Measurements from ENCODE around the gene KIF1B.
A peak's percentile ranks its signal among the peaks of the same experiment; 100 is the strongest.

KIF1B gene

GRCh38 chr1:10209905-10210810, at the start of gene KIF1B:
Gene KIF1B, plus strand, starts transcription at chr1:10210570. Its CDS starts 21,759 bp downstream, at chr1:10232329.
- peak; percentile 94 for DNase-seq (ENCODE audit: low read depth)

- DNase-seq (ENCODE audit: low read depth): no peak
Measured at GRCh38 chr1:10160907-10161490, 49.4 kb upstream of the KIF1B start.

- DNase-seq (ENCODE audit: low read depth): no peak
Measured at GRCh38 chr1:10161541-10162290, 48.7 kb upstream of the KIF1B start.

- no peak for DNase-seq (ENCODE audit: low read depth)
Measured at GRCh38 chr1:10168912-10169514, 41.4 kb upstream of the KIF1B start.

- peak; percentile 43 for DNase-seq (ENCODE audit: low read depth)
Measured at GRCh38 chr1:10170239-10170574, 40.2 kb upstream of the KIF1B start.

GRCh38 chr1:10171105-10171767, 39.1 kb upstream of the KIF1B start:
- DNase-seq (ENCODE audit: low read depth): no peak

- DNase-seq (ENCODE audit: low read depth): no peak
Measured at GRCh38 chr1:10171995-10172669, 38.2 kb upstream of the KIF1B start.

- DNase-seq (ENCODE audit: low read depth): no peak
Measured at GRCh38 chr1:10173582-10173981, 36.8 kb upstream of the KIF1B start.

GRCh38 chr1:10177876-10178275, 32.5 kb upstream of the KIF1B start:
- no peak for DNase-seq (ENCODE audit: low read depth)

GRCh38 chr1:10178597-10179405, 31.6 kb upstream of the KIF1B start:
- no peak for DNase-seq (ENCODE audit: low read depth)

- no peak for DNase-seq (ENCODE audit: low read depth)
Measured at GRCh38 chr1:10179406-10180091, 30.8 kb upstream of the KIF1B start.

- DNase-seq (ENCODE audit: low read depth): no peak
Measured at GRCh38 chr1:10181154-10181553, 29.2 kb upstream of the KIF1B start.

GRCh38 chr1:10185759-10186158, 24.6 kb upstream of the KIF1B start:
- no peak for DNase-seq (ENCODE audit: low read depth)

GRCh38 chr1:10186331-10187025, 23.9 kb upstream of the KIF1B start:
- DNase-seq (ENCODE audit: low read depth): no peak

GRCh38 chr1:10187026-10187334, 23.4 kb upstream of the KIF1B start:
- no peak for DNase-seq (ENCODE audit: low read depth)

GRCh38 chr1:10188133-10188650, 22.2 kb upstream of the KIF1B start:
- no peak for DNase-seq (ENCODE audit: low read depth)

GRCh38 chr1:10189659-10190058, 20.7 kb upstream of the KIF1B start:
- no peak for DNase-seq (ENCODE audit: low read depth)

GRCh38 chr1:10192263-10192662, 18.1 kb upstream of the KIF1B start:
- DNase-seq (ENCODE audit: low read depth): no peak

- DNase-seq (ENCODE audit: low read depth): no peak
Measured at GRCh38 chr1:10193288-10193687, 17.1 kb upstream of the KIF1B start.
